Measurements from ENCODE around the gene PDHX. TPM values are rescaled to one million over a fixed set of nuclear protein-coding genes. Genes with fewer than 3 reads are reported as not detected.

The PDHX gene
- total RNA-seq, 1 donor from 2014 or later, result 18.6 TPM

- ChIA-PET CTCF (no interaction called here), POLR2A (no interaction called here)
- intact Hi-C loops (cut with micrococcal nuclease), result no loop called here
- Mint-ChIP-seq H3K4me1 (peaks cover 17% of the 10 kb centered on the region), H3K9me3 (no peaks in the 10 kb centered on the region), H3K27me3 (no peaks in the 10 kb centered on the region), H3K27ac (no peak overlapping the region), H3K36me3 (ENCODE audit: low read depth) (peaks cover 36% of the 10 kb centered on the region), H3K4me3 (no peak overlapping the region)
- ATAC-seq (ENCODE audit: low read depth) (no peak), DNase-seq (no peak)
- no peak for TF ChIP-seq CTCF (IDR thresholded peaks at IDR 0.05)
These were observed 20.7 kb downstream of the PDHX start for GRCh38 chr11:34936945-34937629.

DNA sequence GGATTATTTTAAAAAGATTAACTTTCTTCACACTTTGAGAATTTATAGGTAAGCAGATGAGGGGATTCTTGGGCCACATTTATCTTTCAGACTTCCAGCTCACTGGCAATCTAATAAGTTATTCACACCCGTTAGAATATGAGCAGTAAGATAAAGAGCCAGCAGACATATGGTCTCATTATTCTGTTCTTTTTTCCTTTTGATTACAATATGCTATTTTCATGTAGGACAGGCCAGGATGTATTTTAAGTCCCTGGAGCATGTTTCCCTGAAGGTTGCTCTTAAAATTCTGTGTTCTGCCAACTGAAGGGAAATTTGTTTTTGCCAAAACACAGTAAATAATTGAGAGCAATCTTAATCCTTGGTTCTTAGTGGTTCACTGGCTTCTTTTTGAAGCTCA, 22.2 kb downstream of the PDHX start:
- Mint-ChIP-seq H3K36me3 (ENCODE audit: low read depth) (peaks cover 22% of the 10 kb centered on the region), H3K27ac (no peak overlapping the region), H3K27me3 (no peaks in the 10 kb centered on the region), H3K4me3 (no peak overlapping the region), H3K9me3 (no peaks in the 10 kb centered on the region), H3K4me1 (peaks cover 17% of the 10 kb centered on the region)
- CTCF ChIA-PET, result interaction anchor here (1.2 kb wide), 1 partner anchor 12 kb away, joined by 3 read pairs; no protein-coding TSS in a partner anchor
- intact Hi-C loops (cut with micrococcal nuclease), result no loop called here
- ATAC-seq (ENCODE audit: low read depth) (no peak), DNase-seq (no peak)
- no peak for TF ChIP-seq CTCF (IDR thresholded peaks at IDR 0.05)
- POLR2A ChIA-PET, result no interaction called here

DNA sequence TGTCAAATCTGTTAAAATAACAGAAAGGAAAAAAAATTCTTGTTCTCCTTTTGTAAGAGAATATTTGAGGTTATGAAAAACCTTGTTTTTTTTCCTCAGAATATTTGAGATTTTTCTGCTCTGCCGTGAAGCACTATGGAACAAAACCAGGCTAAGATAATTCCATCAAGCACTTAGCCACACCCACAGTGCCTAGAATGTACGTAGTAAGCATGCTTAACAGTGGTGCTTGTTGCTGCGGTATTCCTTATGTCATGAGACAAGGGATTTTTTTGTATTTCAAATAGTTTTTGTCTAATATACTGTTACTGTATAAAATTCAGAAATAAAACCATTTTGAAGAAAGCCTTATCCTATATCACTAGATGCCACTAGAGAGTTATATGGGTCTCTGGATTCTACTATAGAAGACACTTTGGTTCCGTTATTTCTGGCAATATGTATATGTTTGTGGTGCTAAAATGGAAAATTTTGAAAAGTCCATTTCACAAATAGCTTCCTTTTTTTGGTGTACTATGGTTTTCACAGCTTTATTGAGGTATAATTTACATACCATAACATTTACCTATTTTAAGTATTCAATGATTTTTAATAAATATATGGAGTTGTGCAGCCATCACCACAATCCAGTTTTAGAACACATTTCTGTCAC, 23.7 kb downstream of the PDHX start:
- DNase-seq, result no peak
- TF ChIP-seq CTCF (IDR thresholded peaks at IDR 0.05), result no peak
- CTCF ChIA-PET, result interaction anchor here (1.2 to 4.2 kb wide), 3 partner anchors 14 to 452 kb away, joined by 3 to 18 read pairs (median 3); no protein-coding TSS in a partner anchor
- no peak for ATAC-seq (ENCODE audit: low read depth)
- peaks cover 19% of the 10 kb centered on the region for H3K36me3 Mint-ChIP-seq (ENCODE audit: low read depth)
- no peak overlapping the region for H3K4me3 Mint-ChIP-seq
- H3K4me1 Mint-ChIP-seq, result peaks cover 17% of the 10 kb centered on the region
- H3K27ac Mint-ChIP-seq, result no peak overlapping the region
- H3K27me3 Mint-ChIP-seq, result no peaks in the 10 kb centered on the region
- POLR2A ChIA-PET, result interaction anchor here (0.5 kb wide), 1 partner anchor 259 kb away, joined by 4 read pairs; no protein-coding TSS in a partner anchor
- peaks cover 4% of the 10 kb centered on the region for H3K9me3 Mint-ChIP-seq
- intact Hi-C loops (cut with micrococcal nuclease), result loop anchor here (5.0 kb wide), 1 partner anchor 37 kb away; no protein-coding TSS in a partner anchor

DNA sequence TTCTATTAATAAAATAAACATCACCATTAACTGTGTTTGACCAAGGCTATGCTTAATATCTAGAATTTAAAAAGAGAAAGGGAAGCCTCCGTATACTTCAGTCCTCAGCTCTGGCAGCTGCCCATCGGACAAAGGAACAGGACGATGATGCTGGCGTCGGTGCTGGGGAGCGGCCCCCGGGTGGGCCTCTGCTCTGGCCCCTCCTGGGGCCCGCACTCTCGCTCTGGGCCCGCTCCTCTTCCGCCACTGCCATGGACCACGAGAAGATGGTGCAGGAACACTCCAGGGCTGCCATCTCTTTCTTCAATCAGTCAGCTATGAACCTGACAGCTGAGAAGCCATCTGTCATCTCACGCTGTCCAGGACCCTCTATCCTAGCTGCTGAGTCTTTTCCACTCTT, 25.3 kb downstream of the PDHX start:
- ChIA-PET CTCF (interaction anchor here (1.3 to 4.2 kb wide), 2 partner anchors 296 to 451 kb away, joined by 5 to 18 read pairs; no protein-coding TSS in a partner anchor), POLR2A (no interaction called here)
- TF ChIP-seq CTCF (IDR thresholded peaks at IDR 0.05), result no peak
- Mint-ChIP-seq H3K27me3 (no peaks in the 10 kb centered on the region), H3K36me3 (ENCODE audit: low read depth) (peaks cover 19% of the 10 kb centered on the region), H3K9me3 (peaks cover 4% of the 10 kb centered on the region), H3K4me1 (peaks cover 15% of the 10 kb centered on the region), H3K4me3 (no peak overlapping the region), H3K27ac (no peak overlapping the region)
- no peak for DNase-seq
- intact Hi-C loops (cut with micrococcal nuclease), result loop anchor here (5.0 kb wide), 1 partner anchor 36 kb away; no protein-coding TSS in a partner anchor
- no peak for ATAC-seq (ENCODE audit: low read depth)

DNA sequence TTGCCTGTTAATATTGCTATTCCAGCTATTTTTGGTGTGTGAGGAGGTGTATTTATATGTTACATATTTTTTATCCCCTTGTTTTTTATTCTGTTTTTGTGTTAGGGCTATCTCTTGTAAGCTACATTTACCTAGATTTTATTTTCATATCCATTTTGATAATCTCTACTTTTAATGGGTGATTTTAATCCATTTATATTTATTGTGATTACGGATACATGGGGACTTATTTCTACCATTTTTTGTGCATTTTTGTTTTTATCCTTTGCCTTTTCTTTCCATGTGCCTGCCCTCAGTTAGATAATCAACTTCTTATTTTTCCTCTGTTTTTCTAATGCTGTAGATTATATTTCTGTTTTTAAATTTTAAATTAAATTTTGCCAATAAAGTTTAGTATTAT, 28.3 kb downstream of the PDHX start:
- no peak for DNase-seq
- ChIA-PET POLR2A (no interaction called here), CTCF (no interaction called here)
- Mint-ChIP-seq H3K4me3 (no peak overlapping the region), H3K27ac (no peak overlapping the region), H3K27me3 (no peaks in the 10 kb centered on the region), H3K4me1 (peaks cover 13% of the 10 kb centered on the region), H3K36me3 (ENCODE audit: low read depth) (peaks cover 33% of the 10 kb centered on the region), H3K9me3 (peaks cover 4% of the 10 kb centered on the region)
- TF ChIP-seq CTCF (IDR thresholded peaks at IDR 0.05), result no peak
- ATAC-seq (ENCODE audit: low read depth), result no peak
- intact Hi-C loops (cut with micrococcal nuclease), result loop anchor here (5.0 kb wide), 1 partner anchor 33 kb away; no protein-coding TSS in a partner anchor

Measured in activated B cell treated with CpG ODN at 0.5 μM for 24 hours (primary cell).